ENCODE measurements around the gene GPC1.

Gene GPC1

DNA sequence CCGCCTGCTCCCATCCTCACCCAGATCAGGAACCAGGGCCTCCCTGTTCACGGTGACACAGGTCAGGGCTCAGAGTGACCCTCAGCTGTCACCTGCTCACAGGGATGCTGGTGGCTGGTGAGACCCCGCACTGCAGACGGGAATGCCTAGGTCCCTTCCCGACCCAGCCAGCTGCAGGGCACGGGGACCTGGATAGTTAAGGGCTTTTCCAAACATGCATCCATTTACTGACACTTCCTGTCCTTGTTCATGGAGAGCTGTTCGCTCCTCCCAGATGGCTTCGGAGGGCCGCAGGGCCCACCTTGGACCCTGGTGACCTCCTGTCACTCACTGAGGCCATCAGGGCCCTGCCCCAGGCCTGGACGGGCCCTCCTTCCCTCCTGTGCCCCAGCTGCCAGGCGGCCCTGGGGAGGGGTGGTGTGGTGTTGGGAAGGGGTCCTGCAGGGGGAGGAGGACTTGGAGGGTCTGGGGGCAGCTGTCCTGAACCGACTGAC, 31.7 kb downstream of the GPC1 start:
- DNase-seq (ENCODE audit: low read depth) = no peak
- TF ChIP-seq, protein P1, sequence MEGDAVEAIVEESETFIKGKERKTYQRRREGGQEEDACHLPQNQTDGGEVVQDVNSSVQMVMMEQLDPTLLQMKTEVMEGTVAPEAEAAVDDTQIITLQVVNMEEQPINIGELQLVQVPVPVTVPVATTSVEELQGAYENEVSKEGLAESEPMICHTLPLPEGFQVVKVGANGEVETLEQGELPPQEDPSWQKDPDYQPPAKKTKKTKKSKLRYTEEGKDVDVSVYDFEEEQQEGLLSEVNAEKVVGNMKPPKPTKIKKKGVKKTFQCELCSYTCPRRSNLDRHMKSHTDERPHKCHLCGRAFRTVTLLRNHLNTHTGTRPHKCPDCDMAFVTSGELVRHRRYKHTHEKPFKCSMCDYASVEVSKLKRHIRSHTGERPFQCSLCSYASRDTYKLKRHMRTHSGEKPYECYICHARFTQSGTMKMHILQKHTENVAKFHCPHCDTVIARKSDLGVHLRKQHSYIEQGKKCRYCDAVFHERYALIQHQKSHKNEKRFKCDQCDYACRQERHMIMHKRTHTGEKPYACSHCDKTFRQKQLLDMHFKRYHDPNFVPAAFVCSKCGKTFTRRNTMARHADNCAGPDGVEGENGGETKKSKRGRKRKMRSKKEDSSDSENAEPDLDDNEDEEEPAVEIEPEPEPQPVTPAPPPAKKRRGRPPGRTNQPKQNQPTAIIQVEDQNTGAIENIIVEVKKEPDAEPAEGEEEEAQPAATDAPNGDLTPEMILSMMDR (IDR thresholded peaks at IDR 0.05; ENCODE audit: low read depth, low read length, missing control alignments) = no peak
- H3K4me3 ChIP-seq (ENCODE audit: low read depth, low read length) = no peak overlapping the region

DNA sequence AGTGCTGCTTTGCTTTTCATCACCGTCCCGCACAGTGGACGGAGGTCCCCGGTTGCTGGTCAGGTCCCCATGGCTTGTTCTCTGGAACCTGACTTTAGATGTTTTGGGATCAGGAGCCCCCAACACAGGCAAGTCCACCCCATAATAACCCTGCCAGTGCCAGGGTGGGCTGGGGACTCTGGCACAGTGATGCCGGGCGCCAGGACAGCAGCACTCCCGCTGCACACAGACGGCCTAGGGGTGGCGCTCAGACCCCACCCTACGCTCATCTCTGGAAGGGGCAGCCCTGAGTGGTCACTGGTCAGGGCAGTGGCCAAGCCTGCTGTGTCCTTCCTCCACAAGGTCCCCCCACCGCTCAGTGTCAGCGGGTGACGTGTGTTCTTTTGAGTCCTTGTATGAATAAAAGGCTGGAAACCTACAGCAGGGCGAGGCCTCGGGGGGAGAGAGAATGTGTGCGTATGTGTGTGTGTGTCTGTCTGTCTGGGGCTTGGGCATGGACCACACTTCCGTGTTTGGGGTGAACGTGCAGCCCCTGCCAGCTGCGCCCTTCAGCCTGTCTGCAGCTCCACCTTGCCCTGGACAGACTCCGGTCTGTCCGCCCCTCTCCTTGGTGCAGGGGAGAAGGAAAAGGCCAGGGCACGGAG, 32.3 kb downstream of the GPC1 start:
- no peak for DNase-seq (ENCODE audit: low read depth)
- no peak overlapping the region for H3K4me3 ChIP-seq (ENCODE audit: low read depth, low read length)
- TF ChIP-seq, protein P1 (IDR thresholded peaks at IDR 0.05; ENCODE audit: low read depth, low read length, missing control alignments) = no peak

DNA sequence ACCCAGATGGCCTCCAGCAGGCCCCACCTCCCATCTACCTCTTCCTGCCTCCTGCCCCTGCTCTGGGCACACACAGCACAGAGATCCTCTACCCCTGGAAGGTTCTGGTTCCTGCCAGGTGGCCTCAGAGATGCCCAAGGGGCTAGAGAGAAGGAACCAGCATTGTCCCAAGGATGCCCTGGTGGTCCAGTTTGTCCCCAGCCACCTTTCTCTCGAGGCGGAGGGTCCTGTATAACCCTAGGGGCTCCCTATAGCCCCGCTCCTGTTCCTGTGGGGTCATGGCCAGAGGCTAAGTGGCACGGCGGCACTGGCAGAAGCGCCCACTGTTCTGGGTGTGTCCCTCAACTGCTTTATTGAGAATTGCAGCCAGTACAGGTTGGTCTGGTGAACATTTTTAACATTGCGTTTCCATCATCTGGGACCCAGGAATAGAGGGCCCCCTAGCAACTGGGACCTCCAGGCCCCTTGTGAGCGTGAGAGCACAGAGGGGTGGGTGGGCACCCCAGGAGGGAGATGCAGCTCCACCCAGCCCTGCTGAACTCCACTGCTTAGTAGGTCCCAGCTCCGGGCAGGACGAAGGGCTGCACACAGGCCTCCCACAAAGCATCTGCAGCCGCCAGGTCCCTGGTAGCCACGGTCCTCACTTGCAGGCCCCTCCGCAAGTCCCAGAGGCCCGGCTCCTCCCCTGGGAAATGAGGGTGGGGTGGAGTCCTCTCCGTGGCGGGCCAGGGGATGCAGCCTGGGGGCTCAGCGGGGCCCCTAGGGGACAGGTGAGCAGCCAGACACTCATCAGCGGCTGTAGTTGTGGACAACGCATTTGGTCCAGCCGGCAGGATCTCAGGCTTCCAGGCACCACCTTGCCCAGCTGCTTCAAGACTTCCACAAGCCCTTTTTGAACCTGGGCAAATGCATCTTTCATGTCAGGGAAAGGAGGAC, 33.1 kb downstream of the GPC1 start:
- no peak for DNase-seq (ENCODE audit: low read depth)
- TF ChIP-seq, protein P1 (IDR thresholded peaks at IDR 0.05; ENCODE audit: low read depth, low read length, missing control alignments) = no peak
- H3K4me3 ChIP-seq (ENCODE audit: low read depth, low read length) = no peak overlapping the region

DNA sequence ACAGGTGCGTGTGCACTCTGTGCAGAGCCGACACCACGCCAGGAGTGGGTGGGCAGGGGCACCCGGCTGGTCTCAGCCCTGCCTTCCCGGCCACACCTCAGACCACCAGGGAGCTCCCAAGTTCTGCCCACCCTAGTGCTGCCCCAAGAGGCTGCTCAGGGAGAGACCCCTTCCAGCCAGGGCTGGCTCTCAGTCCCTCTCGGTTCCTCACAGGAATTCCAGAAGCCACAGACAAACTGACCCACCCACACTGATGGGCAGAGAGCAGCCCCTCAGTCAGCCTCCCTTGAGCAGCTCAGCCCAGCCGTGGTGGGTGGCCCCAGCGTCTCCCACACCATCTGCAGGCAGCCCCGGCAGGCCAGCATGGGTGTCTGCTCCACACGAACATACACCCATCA, 33.8 kb downstream of the GPC1 start:
- TF ChIP-seq, protein P1 (IDR thresholded peaks at IDR 0.05; ENCODE audit: low read depth, low read length, missing control alignments) = no peak
- no peak for DNase-seq (ENCODE audit: low read depth)
- H3K4me3 ChIP-seq (ENCODE audit: low read depth, low read length) = no peak overlapping the region

DNA sequence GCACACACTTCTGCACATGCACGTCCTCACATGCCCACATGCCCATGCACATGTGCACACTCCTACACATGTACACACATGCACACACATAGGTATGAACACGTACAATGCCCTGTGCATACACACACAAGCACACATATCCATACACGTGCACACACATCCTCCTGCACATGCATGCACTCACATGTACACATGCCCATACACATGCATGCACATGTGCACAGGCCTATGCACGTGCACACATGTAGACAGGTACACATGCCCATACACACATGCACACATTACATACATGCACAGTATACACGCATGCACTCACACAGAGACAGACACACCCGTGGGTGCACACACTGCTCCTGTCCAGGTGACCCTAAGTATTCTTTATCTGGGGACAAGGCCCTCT, 34.3 kb downstream of the GPC1 start:
- H3K4me3 ChIP-seq (ENCODE audit: low read depth, low read length) = no peak overlapping the region
- TF ChIP-seq, protein P1 (IDR thresholded peaks at IDR 0.05; ENCODE audit: low read depth, low read length, missing control alignments) = no peak
- DNase-seq (ENCODE audit: low read depth) = no peak

DNA sequence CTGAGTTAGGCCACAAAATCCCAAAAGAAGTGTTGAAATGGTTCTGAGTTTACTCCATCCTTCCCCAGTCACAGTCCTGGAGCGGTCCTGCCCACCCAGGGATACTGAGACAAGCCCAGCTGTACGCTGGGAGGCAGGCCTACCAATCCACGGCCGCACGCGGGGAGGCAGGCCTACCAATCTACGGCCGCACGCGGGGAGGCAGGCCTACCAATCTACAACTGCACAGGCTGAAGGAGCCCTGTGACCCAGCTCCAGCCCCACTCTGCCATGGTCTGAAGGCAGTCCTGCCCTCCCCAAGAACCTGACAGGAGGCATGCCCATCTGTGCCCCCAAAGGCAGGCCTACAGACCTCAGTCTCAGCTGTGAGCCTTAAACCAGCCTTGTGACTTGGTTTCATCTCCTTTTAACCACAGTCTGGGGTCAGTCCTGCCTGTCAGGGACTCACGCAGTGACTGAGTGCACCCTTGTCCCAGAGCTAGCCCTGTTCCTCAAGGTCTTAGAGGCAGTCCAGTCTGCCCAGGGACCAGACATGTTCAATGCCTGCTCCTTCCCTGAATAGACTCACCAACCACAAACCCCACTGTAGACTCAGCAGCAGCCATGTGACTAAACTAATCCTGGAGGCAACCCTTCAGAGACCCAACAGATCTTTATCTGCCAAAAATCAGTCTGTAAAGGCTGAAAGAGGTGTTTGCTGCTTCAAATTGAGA, 36.8 kb downstream of the GPC1 start:
- TF ChIP-seq, protein P1 (IDR thresholded peaks at IDR 0.05; ENCODE audit: low read depth, low read length, missing control alignments) = no peak
- no peak for DNase-seq (ENCODE audit: low read depth)
- no peak overlapping the region for H3K4me3 ChIP-seq (ENCODE audit: low read depth, low read length)

All from GM12864 (cell line).